Mesothelial cell of epicardium (in vitro differentiated cells): ENCODE results near the gene ING3. TPM values are rescaled to one million over a fixed set of nuclear protein-coding genes. Genes with fewer than 3 reads are reported as not detected.

Experiments used
- DNase-seq, 2 experiments: peaks; one replicate each; pipeline ENCODE4 v3.0.0; 2021; ENCODE audit warnings: low spot score in 2 of 2; ENCODE audit not compliant: unreplicated experiment in 2 of 2
- H3K27ac Mint-ChIP-seq: 2 replicates; pipeline ENCODE4 v1.8.0; 2021; ENCODE audit warnings: mixed read lengths
- H3K27me3 Mint-ChIP-seq: 2 replicates; pipeline ENCODE4 v1.8.0; 2021; ENCODE audit warnings: low read depth, mixed read lengths
- H3K36me3 Mint-ChIP-seq: 2 replicates; pipeline ENCODE4 v1.8.0; 2021; ENCODE audit warnings: mixed read lengths
- H3K4me1 Mint-ChIP-seq: 2 replicates; pipeline ENCODE4 v1.8.0; 2021; ENCODE audit warnings: mixed read lengths
- H3K4me3 Mint-ChIP-seq: 2 replicates; pipeline ENCODE4 v1.8.0; 2021; ENCODE audit warnings: mild to moderate bottlenecking, moderate library complexity, mixed read lengths
- H3K9me3 Mint-ChIP-seq: 2 replicates; pipeline ENCODE4 v1.8.0; 2021; ENCODE audit warnings: mixed read lengths
- total RNA-seq: library from RNA; stranded (reverse); gene quantifications from 3 replicates; pipeline ENCODE4 v1.2.1, GENCODE V29; 2021
- TF ChIP-seq, protein P1 (sequence below): fragments of 200-600 bp; sonication (generic); IDR thresholded peaks from one replicate; pipeline ENCODE4 v1.5.0; 2021; ENCODE audit warnings: antibody characterized with exemption; ENCODE audit not compliant: unreplicated experiment

Gene ING3, protein sequence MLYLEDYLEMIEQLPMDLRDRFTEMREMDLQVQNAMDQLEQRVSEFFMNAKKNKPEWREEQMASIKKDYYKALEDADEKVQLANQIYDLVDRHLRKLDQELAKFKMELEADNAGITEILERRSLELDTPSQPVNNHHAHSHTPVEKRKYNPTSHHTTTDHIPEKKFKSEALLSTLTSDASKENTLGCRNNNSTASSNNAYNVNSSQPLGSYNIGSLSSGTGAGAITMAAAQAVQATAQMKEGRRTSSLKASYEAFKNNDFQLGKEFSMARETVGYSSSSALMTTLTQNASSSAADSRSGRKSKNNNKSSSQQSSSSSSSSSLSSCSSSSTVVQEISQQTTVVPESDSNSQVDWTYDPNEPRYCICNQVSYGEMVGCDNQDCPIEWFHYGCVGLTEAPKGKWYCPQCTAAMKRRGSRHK
- total RNA-seq = 19.2 to 22.7 TPM (median 20.2 TPM) in 3 replicates

DNA sequence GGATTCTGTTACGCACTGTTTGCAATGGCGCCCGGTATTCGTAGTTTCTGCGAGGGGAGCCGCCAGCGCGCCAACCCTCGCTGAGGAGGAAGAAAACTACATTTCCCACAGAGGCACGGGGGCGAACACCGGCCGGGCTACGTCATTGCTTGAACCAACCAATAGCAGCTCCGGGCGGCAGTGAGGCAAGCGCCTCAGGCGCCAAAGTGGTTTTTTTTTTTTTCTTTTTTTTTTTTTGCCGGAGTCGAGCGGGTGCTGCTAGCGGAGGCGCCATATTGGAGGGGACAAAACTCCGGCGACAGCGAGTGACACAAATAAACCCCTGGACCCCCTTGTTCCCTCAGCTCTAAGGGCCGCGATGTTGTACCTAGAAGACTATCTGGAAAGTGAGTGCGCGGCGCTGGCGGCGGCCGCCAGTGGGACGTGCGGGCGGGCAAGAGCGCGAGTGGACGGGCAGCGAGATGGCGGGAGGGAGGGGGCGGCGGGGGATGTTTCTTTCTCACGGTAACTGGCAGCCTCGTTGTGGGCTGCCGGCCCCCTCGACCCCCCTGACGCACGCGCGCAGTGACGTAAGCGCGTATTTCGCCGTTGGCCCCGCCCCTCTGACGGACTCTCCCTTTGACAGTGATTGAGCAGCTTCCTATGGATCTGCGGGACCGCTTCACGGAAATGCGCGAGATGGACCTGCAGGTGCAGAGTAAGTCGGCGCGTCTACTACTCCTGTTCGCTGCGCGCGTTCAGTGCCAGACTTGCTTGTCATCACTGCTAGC, at the start of gene ING3:
Gene ING3 (plus strand): TSS at position 239 of the 770 bp plus-strand sequence. CDS start 120 bp downstream, at position 359.
- Mint-ChIP-seq H3K4me3 (peak within 1 kb of the TSS; percentile 88), H3K4me1 (peaks cover 21% of the 10 kb centered on the region), H3K27ac (peak within 1 kb of the TSS; percentile 99), H3K27me3 (no peaks in the 10 kb centered on the region), H3K36me3 (peaks cover 5% of the 10 kb centered on the region), H3K9me3 (no peaks in the 10 kb centered on the region)
- TF ChIP-seq, protein P1, sequence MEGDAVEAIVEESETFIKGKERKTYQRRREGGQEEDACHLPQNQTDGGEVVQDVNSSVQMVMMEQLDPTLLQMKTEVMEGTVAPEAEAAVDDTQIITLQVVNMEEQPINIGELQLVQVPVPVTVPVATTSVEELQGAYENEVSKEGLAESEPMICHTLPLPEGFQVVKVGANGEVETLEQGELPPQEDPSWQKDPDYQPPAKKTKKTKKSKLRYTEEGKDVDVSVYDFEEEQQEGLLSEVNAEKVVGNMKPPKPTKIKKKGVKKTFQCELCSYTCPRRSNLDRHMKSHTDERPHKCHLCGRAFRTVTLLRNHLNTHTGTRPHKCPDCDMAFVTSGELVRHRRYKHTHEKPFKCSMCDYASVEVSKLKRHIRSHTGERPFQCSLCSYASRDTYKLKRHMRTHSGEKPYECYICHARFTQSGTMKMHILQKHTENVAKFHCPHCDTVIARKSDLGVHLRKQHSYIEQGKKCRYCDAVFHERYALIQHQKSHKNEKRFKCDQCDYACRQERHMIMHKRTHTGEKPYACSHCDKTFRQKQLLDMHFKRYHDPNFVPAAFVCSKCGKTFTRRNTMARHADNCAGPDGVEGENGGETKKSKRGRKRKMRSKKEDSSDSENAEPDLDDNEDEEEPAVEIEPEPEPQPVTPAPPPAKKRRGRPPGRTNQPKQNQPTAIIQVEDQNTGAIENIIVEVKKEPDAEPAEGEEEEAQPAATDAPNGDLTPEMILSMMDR = no peak
- DNase-seq = peak; percentile 89 to 98

DNA sequence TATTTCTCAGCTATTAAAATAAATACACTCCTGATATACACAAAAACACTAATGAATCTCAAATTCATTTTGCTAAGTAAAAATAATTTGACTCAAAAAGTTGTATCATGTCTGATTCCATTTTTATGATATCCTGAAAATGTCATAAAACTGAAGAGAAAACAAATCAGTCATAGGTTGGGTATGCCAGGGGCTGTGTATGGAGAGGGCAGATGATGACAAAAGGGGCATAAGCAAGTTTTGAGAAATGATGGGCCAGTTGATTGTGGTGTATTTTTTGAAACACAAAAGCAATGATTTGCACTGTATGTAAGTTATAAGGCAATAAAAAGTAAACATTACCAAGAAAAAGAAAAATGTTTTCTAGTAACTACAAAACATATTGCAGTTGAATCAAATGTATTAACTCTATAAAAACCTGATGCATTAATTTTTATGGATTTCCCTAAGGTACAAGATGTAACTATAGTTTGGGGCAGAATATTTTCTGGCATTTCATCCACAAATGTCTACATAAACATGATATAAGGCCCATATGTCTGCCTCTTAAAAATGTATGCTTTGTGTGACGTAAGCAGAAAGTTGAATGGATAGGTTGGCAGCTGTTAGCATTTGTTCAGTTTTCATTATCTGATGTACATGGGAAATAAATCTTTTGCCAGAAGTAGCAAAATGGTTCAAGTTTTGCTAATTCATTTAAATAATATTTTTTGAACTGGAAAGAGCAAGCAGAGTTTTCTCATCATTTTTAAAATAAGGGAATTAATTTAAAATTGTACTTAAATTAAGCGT, 35.1 kb upstream of the ING3 start:
- Mint-ChIP-seq H3K36me3 (peaks cover 2% of the 10 kb centered on the region), H3K4me1 (peaks cover 11% of the 10 kb centered on the region), H3K4me3 (no peak overlapping the region), H3K9me3 (peaks cover 9% of the 10 kb centered on the region), H3K27ac (peak overlapping the region; percentile 47), H3K27me3 (no peaks in the 10 kb centered on the region)
- no peak for DNase-seq
- TF ChIP-seq, protein P1 = no peak

DNA sequence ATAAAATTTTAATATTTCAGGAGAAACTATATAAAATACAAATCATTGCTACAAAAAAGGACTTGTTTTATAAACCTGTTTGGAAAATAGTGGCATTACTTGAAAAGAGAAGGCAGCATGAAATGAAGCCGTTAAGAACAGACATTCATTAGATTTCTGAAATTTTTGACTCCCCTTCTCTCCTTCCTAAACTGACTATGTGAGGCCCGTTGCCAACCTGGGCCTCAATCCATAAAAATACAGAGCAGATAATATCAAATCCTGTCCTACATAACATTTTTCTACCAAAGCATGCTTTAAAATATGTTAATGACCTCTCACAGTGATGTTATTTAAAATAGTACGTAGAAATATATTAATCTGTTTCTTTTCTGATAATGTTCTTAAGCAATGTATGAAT, 34.5 kb upstream of the ING3 start:
- no peak for DNase-seq
- peaks cover 16% of the 10 kb centered on the region for H3K4me1 Mint-ChIP-seq
- H3K9me3 Mint-ChIP-seq = peaks cover 9% of the 10 kb centered on the region
- TF ChIP-seq, protein P1 = no peak
- H3K4me3 Mint-ChIP-seq = no peak overlapping the region
- no peaks in the 10 kb centered on the region for H3K27me3 Mint-ChIP-seq
- peak overlapping the region; percentile 41 for H3K27ac Mint-ChIP-seq
- peaks cover 2% of the 10 kb centered on the region for H3K36me3 Mint-ChIP-seq

DNA sequence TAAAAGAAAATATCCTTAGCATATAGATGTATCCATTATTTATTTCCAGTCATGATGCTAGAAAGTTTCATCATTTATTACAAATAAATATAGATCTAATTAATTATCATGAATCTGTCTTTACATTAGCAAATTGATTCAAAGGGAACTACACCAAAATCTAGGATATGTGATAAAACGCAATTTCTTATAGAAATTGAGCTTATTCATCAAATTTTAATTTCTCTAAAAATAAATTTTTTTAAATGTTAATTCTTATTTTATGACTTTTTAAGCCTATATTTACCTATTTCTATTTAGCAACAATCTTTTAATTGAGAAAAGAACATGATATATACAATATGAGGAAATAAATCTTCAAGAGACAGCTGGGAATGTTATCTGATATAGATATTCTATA, 34.0 kb upstream of the ING3 start:
- Mint-ChIP-seq H3K36me3 (peaks cover 2% of the 10 kb centered on the region), H3K9me3 (peaks cover 9% of the 10 kb centered on the region), H3K4me3 (no peak overlapping the region), H3K27ac (no peak overlapping the region), H3K4me1 (peaks cover 16% of the 10 kb centered on the region), H3K27me3 (no peaks in the 10 kb centered on the region)
- no peak for DNase-seq
- TF ChIP-seq, protein P1 = no peak

DNA sequence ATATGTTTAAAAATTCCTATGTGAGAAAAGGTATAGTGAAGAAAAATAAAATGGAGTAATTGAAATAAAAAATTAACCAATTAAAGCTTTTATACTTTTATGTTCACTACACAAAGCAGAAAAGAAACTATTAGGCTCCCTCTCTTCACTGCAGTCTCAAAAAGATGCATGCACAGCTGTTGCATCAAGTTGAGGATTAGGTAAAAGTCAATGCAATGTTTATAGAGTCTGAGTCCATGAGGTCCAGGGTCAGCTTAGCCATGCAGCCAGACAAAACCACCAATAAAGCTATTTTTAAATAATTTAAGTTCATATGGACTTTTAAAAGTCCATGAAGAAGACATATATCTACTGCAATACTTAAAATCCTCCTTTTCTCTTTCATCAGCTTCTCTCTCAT, 31.1 kb upstream of the ING3 start:
- Mint-ChIP-seq H3K4me1 (peaks cover 16% of the 10 kb centered on the region), H3K9me3 (peaks cover 2% of the 10 kb centered on the region), H3K4me3 (no peak overlapping the region), H3K27me3 (no peaks in the 10 kb centered on the region), H3K27ac (no peak overlapping the region), H3K36me3 (no peaks in the 10 kb centered on the region)
- no peak for DNase-seq
- TF ChIP-seq, protein P1 = no peak
